ENCODE data around the gene CEL. TPM values are rescaled to one million over a fixed set of nuclear protein-coding genes. Genes with fewer than 3 reads are reported as not detected.
A peak's percentile ranks its signal among the peaks of the same experiment; 100 is the strongest.
"Not testable (repeated sequence)": the region's sequence is repeated elsewhere in the genome, so short reads cannot be mapped to it uniquely, and the experiment has no call there.

CEL gene
- polyA plus RNA-seq, 12 donors: 0.97 to 20.3 (median 1.7) TPM; not detected in 1

DNA sequence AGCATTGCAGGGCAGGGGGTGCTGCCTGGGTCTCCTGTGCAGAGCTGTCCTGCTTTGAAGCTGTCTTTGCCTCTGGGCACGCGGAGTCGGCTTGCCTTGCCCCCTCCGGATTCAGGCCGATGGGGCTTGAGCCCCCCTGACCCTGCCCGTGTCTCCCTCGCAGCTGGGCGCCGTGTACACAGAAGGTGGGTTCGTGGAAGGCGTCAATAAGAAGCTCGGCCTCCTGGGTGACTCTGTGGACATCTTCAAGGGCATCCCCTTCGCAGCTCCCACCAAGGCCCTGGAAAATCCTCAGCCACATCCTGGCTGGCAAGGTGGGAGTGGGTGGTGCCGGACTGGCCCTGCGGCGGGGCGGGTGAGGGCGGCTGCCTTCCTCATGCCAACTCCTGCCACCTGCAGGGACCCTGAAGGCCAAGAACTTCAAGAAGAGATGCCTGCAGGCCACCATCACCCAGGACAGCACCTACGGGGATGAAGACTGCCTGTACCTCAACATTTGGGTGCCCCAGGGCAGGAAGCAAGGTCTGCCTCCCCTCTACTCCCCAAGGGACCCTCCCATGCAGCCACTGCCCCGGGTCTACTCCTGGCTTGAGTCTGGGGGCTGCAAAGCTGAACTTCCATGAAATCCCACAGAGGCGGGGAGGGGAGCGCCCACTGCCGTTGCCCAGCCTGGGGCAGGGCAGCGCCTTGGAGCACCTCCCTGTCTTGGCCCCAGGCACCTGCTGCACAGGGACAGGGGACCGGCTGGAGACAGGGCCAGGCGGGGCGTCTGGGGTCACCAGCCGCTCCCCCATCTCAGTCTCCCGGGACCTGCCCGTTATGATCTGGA, 2.7 kb downstream of the CEL start:
- DNase-seq: no peak

- DNase-seq: no peak
These were observed 3.2 kb downstream of the CEL start for GRCh38 chr9:133065070-133065388.

- DNase-seq: no peak
These were observed 4.6 kb downstream of the CEL start for GRCh38 chr9:133066181-133066983.

DNA sequence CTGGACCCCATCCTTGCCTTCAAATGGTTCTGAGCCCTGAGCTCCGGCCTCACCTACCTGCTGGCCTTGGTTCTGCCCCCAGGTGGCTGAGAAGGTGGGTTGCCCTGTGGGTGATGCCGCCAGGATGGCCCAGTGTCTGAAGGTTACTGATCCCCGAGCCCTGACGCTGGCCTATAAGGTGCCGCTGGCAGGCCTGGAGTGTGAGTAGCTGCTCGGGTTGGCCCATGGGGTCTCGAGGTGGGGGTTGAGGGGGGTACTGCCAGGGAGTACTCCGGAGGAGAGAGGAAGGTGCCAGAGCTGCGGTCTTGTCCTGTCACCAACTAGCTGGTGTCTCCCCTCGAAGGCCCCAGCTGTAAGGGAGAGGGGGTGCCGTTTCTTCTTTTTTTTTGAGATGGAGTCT, 5.2 kb downstream of the CEL start:
- DNase-seq: no peak

DNA sequence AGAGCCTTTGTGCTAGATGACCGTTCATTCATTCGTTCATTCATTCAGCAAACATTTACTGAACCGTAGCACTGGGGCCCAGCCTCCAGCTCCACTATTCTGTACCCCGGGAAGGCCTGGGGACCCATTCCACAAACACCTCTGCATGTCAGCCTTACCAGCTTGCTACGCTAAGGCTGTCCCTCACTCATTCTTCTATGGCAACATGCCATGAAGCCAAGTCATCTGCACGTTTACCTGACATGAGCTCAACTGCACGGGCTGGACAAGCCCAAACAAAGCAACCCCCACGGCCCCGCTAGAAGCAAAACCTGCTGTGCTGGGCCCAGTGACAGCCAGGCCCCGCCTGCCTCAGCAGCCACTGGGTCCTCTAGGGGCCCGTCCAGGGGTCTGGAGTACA, 6.0 kb downstream of the CEL start:
- no peak for DNase-seq

DNA sequence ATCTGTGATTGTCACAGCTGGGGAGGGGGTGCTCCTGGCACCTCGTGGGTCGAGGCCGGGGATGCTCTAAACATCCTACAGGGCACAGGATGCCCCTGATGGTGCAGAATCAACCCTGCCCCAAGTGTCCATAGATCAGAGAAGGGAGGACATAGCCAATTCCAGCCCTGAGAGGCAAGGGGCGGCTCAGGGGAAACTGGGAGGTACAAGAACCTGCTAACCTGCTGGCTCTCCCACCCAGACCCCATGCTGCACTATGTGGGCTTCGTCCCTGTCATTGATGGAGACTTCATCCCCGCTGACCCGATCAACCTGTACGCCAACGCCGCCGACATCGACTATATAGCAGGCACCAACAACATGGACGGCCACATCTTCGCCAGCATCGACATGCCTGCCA, 6.7 kb downstream of the CEL start:
- not testable (repeated sequence) for DNase-seq

GRCh38 chr9:133070500-133070961, 8.8 kb downstream of the CEL start:
- DNase-seq: not testable (repeated sequence)

GRCh38 chr9:133070985-133071384, 9.2 kb downstream of the CEL start:
- DNase-seq: not testable (repeated sequence)

- no peak for DNase-seq
These were observed 9.8 kb downstream of the CEL start for GRCh38 chr9:133071484-133072150.

DNA sequence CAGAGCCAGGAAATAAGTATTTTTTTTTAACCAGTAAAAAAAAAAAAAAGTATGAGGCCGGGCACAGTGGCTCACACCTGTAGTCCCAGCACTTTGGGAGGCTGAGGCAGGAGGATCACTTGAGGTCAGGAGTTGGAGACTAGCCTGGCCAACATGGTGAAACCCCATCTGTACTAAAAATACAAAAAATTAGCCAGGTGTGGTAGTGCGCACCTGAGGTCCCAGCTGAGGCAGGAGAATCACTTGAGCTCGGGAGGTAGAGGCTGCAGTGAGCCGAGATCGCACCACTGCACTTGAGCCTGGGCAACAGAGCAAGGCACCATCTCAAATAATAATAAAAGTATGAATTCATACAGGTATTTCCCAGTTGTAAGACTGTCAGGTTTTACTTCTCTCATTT, 10.4 kb downstream of the CEL start:
- not testable (repeated sequence) for DNase-seq

- DNase-seq: no peak
These were observed 11.6 kb downstream of the CEL start for GRCh38 chr9:133073086-133074014.

DNA sequence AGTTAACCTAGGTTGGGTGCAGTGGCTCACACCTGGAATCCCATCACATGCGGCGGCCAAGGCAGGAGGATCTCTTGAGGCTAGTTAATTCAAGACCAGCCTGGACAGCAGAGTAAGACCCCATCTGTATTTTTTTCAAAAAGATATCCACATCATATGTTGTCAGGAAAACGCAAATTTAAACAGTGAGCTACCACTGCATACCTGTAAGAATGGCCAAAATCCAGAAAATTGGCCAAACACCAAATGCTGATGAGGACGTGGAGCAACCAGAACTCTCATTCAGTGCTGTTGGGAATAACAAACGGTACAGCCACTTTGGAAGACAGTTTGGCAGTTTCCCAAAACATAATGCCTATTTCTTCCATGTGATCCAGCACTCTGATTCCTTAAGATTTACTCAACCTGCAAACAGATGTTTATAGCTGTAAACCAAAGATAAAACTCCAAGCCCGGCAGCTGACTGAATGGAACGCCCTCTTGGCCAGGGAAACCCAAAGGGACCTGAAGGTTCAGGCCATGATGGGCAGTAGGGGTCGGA, 12.4 kb downstream of the CEL start:
- DNase-seq: no peak

GRCh38 chr9:133075925-133076630, 14.3 kb downstream of the CEL start:
- peak; percentile 35 for DNase-seq

DNA sequence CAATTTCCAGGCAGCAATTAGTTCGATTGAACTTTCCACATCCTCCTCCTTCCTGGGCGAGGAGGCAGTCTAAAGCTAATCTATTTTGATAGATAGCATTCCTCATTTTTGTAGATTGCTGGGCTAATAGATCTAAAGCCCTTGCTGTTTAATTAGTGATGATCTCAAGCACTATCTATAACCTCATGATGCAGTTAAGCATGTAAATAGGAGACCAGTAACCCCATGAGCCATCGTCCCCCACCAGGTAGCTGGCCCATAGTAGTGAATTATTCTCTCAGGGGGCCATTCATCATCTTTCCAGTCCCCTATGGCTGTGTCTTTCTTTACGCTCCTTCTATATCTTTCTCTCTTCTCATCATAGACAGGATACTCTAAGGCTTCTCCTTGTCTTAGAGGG, 14.9 kb downstream of the CEL start:
- no peak for DNase-seq

GRCh38 chr9:133078486-133078885, 16.7 kb downstream of the CEL start:
- no peak for DNase-seq

- DNase-seq: no peak
These were observed 18.4 kb downstream of the CEL start for GRCh38 chr9:133080161-133080560.

GRCh38 chr9:133080786-133081779, 19.3 kb downstream of the CEL start:
- DNase-seq: not testable (repeated sequence)

GRCh38 chr9:133081957-133082644, 20.3 kb downstream of the CEL start:
- not testable (repeated sequence) for DNase-seq
